CD4-positive, alpha-beta T cell treated with Interleukin-15 for 1 hour (primary cell): ENCODE results near the gene ST6GALNAC4.
A peak's percentile ranks its signal among the peaks of the same experiment; 100 is the strongest.
"Not testable (repeated sequence)": the region's sequence is repeated elsewhere in the genome, so short reads cannot be mapped to it uniquely, and the experiment has no call there.

Source experiments
- DNase-seq: peaks from one replicate; pipeline ENCODE4 v3.0.0-alpha.2; 2020

The ST6GALNAC4 gene

DNA sequence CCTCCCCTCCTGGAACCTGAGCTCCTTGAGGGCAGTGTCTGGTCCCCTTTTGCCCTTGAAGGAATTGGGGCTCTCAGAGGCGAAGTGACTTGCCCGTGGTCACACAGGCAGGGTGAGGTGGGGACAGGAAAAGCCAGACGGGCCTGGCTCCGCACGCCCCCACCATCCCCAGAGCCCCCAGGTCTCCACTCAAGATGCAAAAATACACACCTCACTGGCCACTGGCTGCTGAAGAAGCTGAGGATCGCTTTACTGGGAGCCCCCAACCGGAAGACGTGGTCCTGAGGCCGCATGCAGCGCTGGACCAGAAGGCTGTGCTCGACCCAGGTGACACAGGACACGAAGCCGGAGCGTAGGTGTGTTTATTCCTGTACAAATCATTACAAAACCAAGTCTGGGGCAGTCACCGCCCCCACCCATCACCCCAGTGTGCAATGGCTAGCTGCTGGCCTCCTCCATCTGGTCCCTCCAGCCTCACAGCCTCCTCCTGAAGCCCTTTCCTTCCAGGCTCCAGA lies 31.8 kb downstream of the ST6GALNAC4 start:
- DNase-seq: no peak

DNA sequence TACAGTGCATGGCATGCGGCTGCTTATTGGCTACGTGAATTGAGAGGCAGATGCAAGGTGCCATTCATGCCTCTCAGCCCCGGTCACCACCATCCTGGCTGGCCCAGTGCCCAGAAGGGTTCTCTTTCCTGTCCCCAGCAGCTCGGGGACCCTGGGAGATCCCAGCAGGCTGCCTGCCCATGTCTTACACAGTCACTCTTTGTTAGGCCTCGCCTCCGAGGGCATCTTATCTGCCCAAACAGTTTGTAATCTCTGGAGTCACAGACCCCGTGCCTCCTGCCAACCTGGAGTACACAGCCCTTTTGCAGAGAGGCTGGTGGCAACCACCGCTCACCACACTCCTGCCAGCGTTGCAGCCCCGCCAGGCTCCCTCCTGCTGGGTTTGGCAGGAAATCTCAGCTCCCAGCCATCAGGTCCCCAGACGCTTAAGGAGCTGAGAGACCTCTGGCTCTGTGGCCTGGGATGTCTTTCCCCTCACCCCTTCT lies 32.4 kb downstream of the ST6GALNAC4 start:
- no peak for DNase-seq

DNA sequence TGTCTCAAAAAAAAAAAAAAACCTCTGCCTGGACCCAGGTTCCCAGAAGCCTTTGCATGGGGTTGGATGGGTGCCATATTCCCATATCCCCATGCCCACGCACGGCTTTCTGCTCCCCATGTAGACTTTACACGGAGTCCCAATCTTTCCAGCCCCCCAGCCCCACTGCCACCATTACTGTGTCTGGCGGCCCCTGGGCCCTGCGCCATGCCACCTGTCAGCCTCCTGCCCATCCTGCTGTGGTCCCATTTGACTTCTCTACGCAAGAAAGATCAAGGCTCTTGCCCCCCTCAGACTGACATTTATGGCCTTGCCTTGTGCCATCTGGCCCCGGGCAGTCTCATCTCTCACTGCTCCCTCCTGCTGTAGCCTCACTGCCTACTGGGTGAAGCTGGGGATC lies 32.9 kb downstream of the ST6GALNAC4 start:
- no peak for DNase-seq

DNA sequence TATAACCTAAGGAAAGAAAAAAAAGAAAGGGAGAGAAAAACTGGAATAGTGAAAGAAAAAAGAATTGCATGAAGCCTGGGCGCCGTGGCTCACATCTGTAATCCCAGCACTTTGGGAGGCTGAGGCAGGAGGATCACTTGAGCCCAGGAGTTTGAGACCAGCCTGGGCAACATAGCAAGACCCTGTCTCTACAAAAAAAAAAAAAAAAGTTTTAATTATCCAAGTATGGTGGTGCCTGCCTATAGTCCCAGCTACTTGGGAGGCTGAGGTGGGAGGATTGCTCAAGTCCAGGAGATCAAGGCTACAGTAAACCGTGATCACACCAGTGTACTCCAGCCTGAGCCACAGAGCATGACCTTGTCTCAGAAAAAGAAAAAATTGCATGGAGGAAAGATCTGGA lies 35.1 kb downstream of the ST6GALNAC4 start:
- not testable (repeated sequence) for DNase-seq

DNA sequence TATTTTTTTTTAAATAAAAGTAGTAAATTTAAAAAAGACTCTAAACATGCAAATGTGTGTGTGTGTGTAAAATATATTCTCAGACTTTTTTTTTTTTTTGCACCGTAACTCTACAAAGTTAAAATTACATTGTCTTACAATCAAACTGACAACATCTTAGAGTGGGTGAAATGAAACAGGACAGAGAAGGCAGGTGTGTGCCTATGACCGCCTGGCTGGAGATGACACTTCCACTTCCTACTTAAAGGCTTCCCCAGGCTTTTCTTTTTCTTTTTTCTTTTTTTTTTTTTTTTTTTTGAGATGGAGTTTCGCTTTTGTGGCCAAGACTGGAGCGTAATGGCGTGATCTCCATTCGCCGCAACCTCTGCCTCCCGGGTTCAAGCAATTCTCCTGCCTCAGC lies 36.7 kb downstream of the ST6GALNAC4 start:
- no peak for DNase-seq

DNA sequence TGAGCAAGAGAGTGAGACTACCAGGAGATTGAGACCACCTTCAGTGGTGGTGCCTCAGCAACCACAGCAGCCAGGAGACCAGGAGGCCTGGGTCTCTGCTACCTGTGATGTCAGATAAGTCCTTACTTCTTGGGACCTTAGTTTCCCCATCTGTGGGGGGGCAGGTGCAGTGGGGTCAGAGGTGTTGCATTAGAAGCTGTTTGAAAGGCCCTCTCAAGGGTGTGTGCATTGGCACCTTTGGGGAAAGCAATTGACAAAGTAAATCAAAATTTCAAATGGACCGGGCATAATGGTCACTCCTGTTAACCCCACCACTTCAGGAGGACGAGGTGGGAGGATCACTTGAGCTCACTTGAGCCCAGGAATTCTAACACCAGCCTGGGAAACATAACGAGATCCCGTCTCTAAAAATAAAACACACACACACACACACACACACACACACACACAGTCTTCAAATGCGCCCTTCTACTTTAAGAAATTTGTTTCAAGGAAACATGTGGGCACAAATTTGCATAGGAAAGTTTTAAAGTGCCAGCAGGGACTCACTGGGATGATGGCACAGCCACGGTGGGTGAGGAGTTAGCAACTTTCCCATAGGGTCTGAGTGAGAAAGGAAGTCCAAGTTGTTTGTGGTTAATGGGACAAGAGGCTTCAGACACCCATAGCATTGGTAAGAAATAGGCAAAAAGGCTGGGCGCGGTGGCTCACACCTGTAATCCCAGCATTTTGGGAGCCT lies 38.0 kb downstream of the ST6GALNAC4 start:
- no peak for DNase-seq

DNA sequence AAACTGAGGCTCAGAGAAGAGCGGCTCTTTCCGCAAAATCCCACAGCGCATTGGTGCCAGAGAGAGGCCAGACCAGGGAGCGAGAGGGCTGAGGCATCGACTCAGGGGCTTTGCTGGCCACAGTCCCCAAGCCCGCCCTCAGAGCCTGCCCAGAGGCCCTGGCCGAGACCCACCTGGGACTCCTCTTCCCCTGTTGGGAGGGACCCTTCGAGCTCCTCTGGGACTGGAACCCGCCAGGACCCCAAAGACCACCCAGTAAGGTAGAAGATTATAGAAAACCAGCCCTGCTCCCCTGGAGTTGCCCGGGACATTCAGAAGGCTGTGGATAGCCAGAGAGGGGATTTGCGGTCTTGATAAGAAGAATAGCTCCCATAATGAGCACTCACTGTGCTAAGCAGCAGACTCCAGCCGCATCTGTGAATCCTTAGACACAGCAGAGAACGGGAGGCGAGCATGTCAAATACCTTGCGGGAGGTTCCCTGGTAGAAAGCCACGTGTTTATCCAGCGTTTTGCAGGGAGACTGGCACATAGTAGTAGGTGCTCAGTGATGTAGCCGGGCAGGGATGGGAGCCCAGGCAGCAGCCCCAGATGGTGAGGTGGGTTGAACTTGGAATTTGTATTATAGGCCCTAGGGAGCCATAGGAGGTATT lies 38.7 kb downstream of the ST6GALNAC4 start:
- no peak for DNase-seq

DNA sequence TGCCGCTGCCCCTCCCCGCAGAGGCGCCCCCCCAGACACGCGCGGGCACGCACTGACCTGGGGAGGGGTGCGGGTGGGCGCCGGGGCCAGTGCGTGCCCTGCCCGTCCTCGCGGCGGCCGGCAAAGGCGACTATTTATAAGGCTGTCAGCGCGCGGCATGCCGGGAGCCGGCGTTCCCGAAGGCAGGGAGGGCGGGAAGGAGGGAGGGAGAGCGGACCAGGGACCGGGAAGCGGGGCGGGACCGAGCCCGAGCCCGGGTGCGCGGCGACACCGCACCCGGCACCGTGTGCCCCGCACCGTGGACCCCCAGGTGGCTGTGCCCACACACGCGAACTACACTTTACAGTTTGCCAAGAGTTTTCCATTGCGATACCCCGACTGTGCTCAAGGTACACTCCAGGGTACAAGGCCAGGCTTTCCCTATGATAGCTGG lies 39.3 kb downstream of the ST6GALNAC4 start, which contains the start of gene AK1:
TSS of gene AK1 (minus strand) at position 110 of the 433 bp plus-strand sequence. CDS start 3,058 bp downstream, outside the sequence.
- DNase-seq: no peak

DNA sequence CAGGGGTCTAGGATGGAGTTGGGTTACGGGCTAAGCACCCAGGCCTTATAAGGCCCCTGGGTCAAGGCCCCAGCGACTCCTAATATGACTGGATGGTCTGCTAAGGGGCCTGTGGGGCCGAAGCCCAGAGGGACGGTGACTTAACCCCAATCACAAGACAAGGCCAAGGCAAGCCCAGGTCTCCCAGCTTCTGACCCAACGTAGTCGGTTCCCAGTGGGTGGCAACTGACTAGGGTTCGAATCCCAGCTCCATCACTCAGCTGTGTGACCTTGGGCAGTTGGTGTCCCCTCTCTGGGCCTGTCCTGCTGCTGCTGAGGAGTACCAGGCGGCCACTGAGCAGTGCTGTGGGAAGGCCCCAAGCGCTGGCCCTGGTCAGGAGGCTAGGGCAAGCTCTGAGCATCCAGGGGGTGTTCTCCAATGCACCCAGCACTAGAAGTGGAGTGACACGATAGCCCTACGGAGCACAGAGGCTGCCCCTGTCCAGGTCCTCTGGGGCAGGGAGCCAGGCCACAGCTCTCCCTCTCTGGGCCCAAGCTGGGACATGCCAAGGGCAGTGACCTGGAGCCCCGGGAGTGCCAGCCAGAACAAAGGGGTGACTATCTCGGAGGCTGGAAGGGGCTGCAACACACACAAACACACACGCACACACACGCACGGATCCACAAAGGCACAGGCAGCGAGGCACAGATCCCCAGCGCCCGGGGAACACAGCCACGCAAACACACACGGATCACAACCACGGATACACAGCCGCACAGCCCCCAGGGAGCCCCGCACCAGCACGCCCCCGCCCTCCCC lies 39.9 kb downstream of the ST6GALNAC4 start:
- no peak for DNase-seq

DNA sequence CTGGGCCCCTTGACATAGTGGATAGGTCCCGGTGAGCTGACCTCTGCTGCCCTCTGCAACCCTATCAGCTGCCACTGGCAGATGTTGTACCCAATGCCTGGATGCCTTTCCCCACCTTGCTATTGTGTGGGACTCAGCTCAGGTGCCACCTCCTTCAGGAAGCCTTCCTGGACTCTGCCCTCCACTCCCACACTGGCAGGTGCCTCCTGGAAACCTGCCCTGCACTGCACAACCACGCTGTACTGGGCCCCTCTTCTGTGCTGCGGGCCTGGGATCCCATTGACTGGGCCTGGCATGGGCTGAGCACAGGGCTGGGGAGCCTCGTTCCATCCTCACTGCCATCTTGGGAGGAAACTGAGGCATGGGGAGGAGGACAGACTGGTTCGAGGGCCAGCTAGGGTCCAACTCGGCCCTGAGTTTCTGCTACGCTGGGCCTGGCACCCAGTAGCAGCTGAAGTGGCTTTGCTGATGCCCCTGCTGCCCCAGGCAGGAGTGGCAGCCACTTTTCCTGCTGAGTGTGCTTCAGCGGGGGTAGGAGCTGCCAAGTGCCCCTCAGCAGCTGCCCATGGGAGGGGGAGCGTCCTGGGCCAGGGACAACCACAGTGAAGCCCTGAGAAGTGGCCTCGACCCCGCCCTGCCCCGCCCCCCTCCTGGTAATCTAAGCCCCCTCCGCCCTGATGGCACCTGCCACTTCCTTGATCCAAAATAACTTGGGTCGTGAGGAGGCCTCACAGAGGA lies 40.6 kb downstream of the ST6GALNAC4 start:
- DNase-seq: no peak

DNA sequence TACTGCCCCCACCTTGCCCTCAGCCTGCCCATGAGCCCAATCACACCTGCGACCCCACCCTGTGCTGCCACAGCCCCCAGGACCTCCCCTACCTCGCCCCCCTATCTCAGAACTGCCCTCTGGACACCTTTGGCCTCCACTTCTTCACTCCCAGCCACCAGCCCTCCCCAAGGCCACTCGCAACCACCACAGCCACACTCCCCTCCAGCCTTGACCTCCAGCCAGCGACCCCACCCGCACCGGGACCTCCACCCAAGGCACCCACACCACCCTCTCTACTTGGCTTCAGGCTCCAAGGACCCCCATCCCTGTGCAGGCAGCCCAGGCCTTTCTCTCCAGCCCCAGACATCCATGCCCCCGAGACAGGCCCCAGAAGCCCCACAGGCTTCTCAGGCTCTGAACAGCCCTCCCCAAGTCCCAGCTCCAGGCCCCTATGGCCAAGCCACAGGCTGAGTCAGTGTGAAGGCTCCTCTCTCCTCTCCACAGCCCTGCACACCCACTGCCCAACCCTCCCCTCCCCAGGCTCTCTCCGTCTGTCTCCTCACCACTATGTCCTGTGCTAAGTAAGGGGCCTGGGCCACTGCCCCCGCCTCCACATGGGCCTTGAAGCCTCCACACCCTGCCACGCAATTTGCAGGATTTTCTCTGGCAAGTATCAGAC lies 41.4 kb downstream of the ST6GALNAC4 start:
- no peak for DNase-seq

DNA sequence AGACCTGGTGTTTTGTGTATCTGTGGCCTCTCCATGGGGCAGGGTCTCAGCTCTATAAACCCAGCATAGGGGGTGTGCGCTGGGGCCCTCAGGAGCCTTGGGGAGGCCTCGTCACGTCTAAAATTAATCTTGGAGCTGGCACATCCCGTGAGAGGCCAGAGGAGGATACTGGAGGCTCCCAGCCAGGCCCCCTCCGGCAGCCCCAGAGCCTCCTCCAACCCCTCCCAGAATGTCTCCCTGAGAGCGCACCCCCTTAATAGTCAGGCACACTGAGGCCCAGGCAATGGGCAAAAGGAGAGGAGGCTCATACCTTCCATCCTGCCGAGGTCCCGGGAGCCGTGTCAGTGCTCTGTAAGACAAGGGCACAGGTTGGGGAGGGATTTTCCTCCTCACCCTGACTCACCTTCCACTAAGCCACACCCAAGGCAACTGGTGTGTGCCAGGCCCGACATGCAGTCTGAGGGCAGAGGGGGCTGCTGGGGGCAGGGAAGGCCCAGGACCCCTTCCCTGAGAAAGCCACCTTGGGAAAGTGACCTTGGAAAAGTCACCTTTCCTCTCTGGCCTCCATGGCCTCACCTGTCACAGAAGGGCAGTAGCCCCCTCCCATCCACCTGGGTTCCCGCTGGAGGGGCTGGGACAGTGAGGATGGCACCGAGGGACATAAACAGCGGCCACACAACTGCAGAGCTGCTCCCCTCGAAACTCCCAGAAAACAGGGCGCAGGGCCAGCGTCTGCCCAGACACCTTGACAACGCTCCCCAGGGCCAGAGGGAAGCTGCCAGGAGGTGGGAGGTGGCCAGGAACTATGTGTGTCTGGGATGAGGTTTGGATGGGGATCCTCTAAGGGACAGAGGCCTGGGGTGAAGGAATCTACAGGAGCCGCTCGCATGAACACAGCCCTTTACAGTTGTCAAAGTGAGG lies 42.3 kb downstream of the ST6GALNAC4 start:
- no peak for DNase-seq

DNA sequence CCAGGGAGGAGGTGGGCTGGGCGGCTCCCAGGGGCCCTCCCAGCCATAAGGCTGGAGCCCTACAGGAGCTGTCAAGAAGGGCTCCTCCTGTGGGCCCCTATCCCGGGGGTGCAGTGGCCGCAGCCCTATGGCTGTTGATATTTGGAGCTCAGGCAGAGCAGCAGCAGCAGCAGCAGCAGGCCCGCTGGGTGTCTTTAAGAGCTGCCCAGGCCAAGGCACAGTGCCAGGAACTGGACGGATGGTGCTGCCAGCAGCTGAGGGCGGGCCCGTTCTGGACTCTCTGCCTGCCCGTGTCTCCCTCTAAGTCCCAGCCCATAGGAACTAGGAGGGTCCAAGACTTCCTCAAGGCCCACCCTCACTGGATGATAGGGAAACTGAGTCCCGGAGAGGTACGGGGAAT lies 43.0 kb downstream of the ST6GALNAC4 start:
- DNase-seq: no peak

DNA sequence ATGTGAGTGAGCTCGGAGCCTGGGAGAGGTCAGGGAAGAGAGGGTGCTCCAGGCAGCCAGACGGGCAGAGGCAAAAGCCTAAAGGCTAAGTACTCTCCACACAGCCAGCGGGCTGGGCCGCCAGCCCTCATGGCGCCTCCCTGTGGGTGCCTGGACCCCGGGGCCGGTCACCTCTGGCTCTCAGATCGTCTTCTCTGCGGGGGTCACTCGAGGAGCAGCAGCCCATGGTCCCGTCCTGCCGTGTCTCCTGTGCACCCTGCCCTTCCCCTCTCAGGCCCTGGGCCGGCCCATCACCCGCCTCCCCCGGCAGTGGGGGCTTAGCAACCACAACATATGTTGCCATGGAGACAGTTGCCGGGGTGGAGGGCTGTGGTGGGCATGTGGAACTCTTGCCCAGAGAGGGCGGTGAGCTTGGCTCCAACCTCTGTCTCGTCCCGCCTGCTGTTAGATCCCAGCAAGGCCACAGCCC lies 43.6 kb downstream of the ST6GALNAC4 start:
- DNase-seq: no peak

DNA sequence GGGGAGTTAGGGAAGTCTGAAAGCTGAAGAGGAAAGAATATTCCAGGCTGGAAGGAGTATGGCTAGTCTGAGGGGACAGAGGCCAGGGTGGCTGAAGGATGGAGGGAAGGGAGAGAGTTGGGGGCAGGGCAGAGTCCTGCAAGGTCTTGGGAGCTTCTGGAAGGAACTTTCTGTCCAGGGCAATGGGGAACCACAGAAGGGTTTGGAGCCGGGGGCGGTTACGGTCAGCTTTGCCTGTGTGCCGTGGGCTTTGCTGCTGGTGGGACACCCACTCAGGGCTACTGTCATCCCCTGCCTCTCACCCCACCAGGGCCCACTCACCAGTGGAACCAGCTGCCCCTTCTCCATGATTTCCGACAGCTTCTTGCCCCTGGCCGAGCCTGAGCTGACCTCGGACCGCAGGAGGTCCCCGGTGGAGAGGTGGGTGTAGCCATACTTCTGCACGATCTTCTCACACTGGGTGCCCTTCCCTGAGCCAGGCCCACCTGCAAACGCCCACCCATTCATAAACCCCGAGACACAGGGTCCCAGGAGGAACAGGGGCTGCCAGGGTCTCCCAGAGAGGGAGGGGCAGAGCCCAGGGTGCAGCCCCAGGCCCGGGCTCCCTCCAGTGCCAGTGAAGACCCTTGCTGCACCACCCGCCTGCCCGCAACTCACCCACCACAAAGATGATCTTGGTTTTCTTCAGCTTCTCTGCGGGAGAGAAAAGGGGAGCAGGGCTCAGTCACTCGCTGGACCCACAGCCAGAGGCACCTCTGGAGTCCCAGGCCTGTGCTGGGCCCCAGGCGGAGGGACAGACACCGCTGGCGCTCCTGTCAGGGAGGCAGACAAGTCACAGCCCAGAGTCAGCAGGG lies 44.2 kb downstream of the ST6GALNAC4 start:
- no peak for DNase-seq

DNA sequence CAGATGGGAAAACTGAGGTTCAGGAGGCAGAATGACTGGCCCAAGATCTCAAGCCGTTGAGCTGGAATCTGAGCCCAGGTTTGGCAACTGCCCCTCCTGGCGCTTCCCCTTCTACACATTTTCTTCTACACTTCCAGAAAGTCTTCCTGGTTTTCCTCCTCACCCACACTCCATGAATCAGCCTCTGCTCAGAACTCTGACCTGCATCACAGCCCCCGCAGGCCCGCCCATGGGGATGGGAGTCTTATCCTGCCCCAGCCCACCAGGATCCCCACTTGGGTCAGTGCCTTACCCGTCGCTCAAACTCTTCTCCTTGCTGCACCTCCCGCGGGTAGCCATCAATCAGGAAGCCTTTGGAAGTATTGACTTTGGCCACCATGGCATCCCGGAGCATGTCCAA lies 45.3 kb downstream of the ST6GALNAC4 start:
- DNase-seq: no peak

DNA sequence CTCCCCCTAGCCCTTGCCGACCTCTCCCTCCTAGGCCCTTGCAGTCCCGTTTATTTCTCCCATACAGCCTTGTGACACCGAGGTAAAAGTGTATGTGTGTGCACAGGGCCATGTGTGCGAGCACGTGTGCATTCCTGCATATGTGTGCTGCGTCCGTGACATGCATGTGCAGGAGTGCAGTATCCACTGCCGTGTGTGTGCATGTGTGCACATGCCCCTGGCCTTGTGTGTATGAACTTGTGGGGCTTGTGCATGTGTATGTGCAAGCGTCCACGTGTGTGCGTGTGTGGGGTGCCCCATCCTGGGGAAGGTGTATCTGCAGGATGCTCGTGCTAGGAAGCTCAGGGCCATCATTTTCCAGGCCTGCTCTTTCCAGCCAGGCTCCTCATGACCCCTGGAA lies 46.0 kb downstream of the ST6GALNAC4 start:
- DNase-seq: no peak

DNA sequence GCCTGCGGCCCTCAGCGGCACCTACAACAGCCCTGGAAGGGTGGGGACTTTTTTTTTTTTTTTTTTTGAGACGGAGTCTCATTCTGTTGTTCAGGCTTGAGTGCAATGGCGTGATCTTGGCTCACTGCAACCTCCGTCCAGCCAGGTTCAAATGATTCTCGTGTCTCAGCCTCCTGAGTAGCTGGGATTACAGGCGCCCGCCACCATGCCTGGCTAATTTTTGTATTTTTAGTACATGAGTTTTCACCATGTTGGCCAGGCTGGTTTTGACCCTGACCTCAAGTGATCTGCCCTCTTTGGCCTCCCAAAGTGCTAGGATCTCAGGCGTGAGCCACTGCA lies 46.7 kb downstream of the ST6GALNAC4 start:
- not testable (repeated sequence) for DNase-seq

DNA sequence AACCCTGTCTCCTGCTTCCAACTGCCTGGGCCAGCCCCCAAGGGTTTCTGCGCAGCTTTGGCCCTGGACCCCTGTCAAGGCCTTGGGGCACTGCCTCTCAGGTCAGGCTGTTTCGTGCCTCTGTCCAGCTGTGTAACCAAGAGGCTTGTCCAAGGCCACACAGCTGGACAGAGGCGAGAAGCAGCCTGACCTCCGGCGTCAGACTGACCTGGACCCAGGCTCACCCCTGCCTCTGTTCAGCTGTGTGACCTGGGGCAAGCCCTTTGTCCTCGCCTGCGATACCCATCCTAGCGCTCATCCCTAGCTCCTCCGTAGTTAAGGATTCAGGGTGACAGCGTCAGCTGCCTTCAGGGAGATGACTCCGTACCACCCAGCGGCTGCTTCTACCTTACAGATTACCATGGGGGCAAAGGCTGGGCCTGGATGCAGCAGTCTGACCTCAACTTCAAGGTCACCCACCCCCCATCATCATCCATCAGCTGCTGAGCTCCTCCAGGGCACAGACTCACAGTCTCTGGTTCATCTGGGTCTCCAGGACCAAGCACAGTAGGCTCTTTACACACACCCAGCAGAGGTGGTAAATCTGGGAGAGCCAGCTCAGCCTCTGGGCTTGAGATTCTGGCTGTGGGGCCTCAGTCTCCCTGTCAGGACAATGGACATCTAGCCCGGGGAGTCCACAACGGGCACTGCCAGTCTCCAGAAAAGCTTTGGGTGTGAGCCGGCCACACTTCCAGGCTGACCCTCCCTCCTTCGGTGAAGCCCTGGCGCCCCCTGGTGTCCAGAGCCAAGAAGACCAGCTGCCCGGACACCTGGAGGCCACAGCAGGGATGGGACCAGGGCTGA lies 47.3 kb downstream of the ST6GALNAC4 start:
- peak; percentile 83 for DNase-seq
